ENCODE data around the gene PCDH8. TPM values are rescaled to one million over a fixed set of nuclear protein-coding genes. Genes with fewer than 3 reads are reported as not detected.

PCDH8 gene
- total and polyA plus RNA-seq, 2 donors = 0.52 to 1.1 TPM

GRCh38 chr13:52852444-52852843, 4.0 kb upstream of the PCDH8 start:
- Histone ChIP-seq H3K27ac (ENCODE audit: low read depth in 1 of 2, low read length in 1 of 2) (no peak overlapping the region), H3K4me3 (ENCODE audit: low read length in 2 of 2) (no peak overlapping the region), H3K36me3 (ENCODE audit: control insufficient read depth in 2 of 2, insufficient read depth in 2 of 2, low read length in 1 of 2) (no peaks in the 10 kb centered on the region), H3K27me3 (ENCODE audit: control insufficient read depth in 2 of 2, insufficient read depth in 1 of 2, low read length in 1 of 2) (peaks cover 38 to 57% of the 10 kb centered on the region in 2 donors), H3K4me1 (ENCODE audit: control insufficient read depth in 2 of 2, insufficient read depth in 2 of 2, low read length in 2 of 2) (peaks cover 0 to 19% of the 10 kb centered on the region in 2 donors), H3K9me3 (ENCODE audit: control insufficient read depth in 2 of 2, insufficient read depth in 1 of 2, low read length in 1 of 2) (peaks cover 6 to 12% of the 10 kb centered on the region in 2 donors)
- DNase-seq (ENCODE audit: low read depth in 6 of 9, low spot score in 9 of 9) = no peak
- 91% methylated on average over 2 of the region's 2 CpGs for WGBS

- Histone ChIP-seq H3K9me3 (ENCODE audit: control insufficient read depth in 2 of 2, insufficient read depth in 1 of 2, low read length in 1 of 2) (peaks cover 8 to 12% of the 10 kb centered on the region in 2 donors), H3K4me3 (ENCODE audit: low read length in 2 of 2) (peak overlapping the region; percentile 36 to 43), H3K27ac (ENCODE audit: low read depth in 1 of 2, low read length in 1 of 2) (no peak overlapping the region), H3K36me3 (ENCODE audit: control insufficient read depth in 2 of 2, insufficient read depth in 2 of 2, low read length in 1 of 2) (no peaks in the 10 kb centered on the region), H3K4me1 (ENCODE audit: control insufficient read depth in 2 of 2, insufficient read depth in 2 of 2, low read length in 2 of 2) (peaks cover 0 to 19% of the 10 kb centered on the region in 2 donors), H3K27me3 (ENCODE audit: control insufficient read depth in 2 of 2, insufficient read depth in 1 of 2, low read length in 1 of 2) (peaks cover 49 to 68% of the 10 kb centered on the region in 2 donors)
- peak in 1 of 9 donors; percentile 19 for DNase-seq (ENCODE audit: low read depth in 6 of 9, low spot score in 9 of 9)
- 2% methylated on average over 60 of the region's 60 CpGs for WGBS
Measured at GRCh38 chr13:52851137-52851962, 2.9 kb upstream of the PCDH8 start.

GRCh38 chr13:52850396-52851136, 2.1 kb upstream of the PCDH8 start:
- DNase-seq (ENCODE audit: low read depth in 6 of 9, low spot score in 9 of 9) = peak in 5 of 9 donors; percentile 27 to 64 (median 55)
- Histone ChIP-seq H3K4me3 (ENCODE audit: low read length in 2 of 2) (peak overlapping the region; percentile 36 to 43), H3K27ac (ENCODE audit: low read depth in 1 of 2, low read length in 1 of 2) (no peak overlapping the region), H3K36me3 (ENCODE audit: control insufficient read depth in 2 of 2, insufficient read depth in 2 of 2, low read length in 1 of 2) (no peaks in the 10 kb centered on the region), H3K27me3 (ENCODE audit: control insufficient read depth in 2 of 2, insufficient read depth in 1 of 2, low read length in 1 of 2) (peaks cover 57 to 75% of the 10 kb centered on the region in 2 donors), H3K4me1 (ENCODE audit: control insufficient read depth in 2 of 2, insufficient read depth in 2 of 2, low read length in 2 of 2) (peaks cover 0 to 19% of the 10 kb centered on the region in 2 donors), H3K9me3 (ENCODE audit: control insufficient read depth in 2 of 2, insufficient read depth in 1 of 2, low read length in 1 of 2) (peaks cover 8 to 12% of the 10 kb centered on the region in 2 donors)
- WGBS = 2% methylated on average over 47 of the region's 47 CpGs

GRCh38 chr13:52850072-52850395, 1.6 kb upstream of the PCDH8 start:
- Histone ChIP-seq H3K4me3 (ENCODE audit: low read length in 2 of 2) (no peak overlapping the region), H3K36me3 (ENCODE audit: control insufficient read depth in 2 of 2, insufficient read depth in 2 of 2, low read length in 1 of 2) (no peaks in the 10 kb centered on the region), H3K27me3 (ENCODE audit: control insufficient read depth in 2 of 2, insufficient read depth in 1 of 2, low read length in 1 of 2) (peaks cover 62 to 80% of the 10 kb centered on the region in 2 donors), H3K27ac (ENCODE audit: low read depth in 1 of 2, low read length in 1 of 2) (no peak overlapping the region), H3K4me1 (ENCODE audit: control insufficient read depth in 2 of 2, insufficient read depth in 2 of 2, low read length in 2 of 2) (peaks cover 0 to 19% of the 10 kb centered on the region in 2 donors), H3K9me3 (ENCODE audit: control insufficient read depth in 2 of 2, insufficient read depth in 1 of 2, low read length in 1 of 2) (peaks cover 8 to 12% of the 10 kb centered on the region in 2 donors)
- 10% methylated on average over 5 of the region's 5 CpGs for WGBS
- no peak for DNase-seq (ENCODE audit: low read depth in 6 of 9, low spot score in 9 of 9)

- H3K4me1 ChIP-seq (ENCODE audit: control insufficient read depth in 2 of 2, insufficient read depth in 2 of 2, low read length in 2 of 2) = peaks cover 0 to 19% of the 10 kb centered on the region in 2 donors
- DNase-seq (ENCODE audit: low read depth in 6 of 9, low spot score in 9 of 9) = no peak
- H3K36me3 ChIP-seq (ENCODE audit: control insufficient read depth in 2 of 2, insufficient read depth in 2 of 2, low read length in 1 of 2) = no peaks in the 10 kb centered on the region
- 13% methylated on average over 24 of the region's 24 CpGs for WGBS
- peaks cover 68 to 85% of the 10 kb centered on the region in 2 donors for H3K27me3 ChIP-seq (ENCODE audit: control insufficient read depth in 2 of 2, insufficient read depth in 1 of 2, low read length in 1 of 2)
- H3K27ac ChIP-seq (ENCODE audit: low read depth in 1 of 2, low read length in 1 of 2) = no peak overlapping the region
- peaks cover 8 to 12% of the 10 kb centered on the region in 2 donors for H3K9me3 ChIP-seq (ENCODE audit: control insufficient read depth in 2 of 2, insufficient read depth in 1 of 2, low read length in 1 of 2)
- H3K4me3 ChIP-seq (ENCODE audit: low read length in 2 of 2) = no peak overlapping the region
Measured at GRCh38 chr13:52849291-52850071, 1.0 kb upstream of the PCDH8 start.

- Histone ChIP-seq H3K27me3 (ENCODE audit: control insufficient read depth in 2 of 2, insufficient read depth in 1 of 2, low read length in 1 of 2) (peaks cover 73 to 94% of the 10 kb centered on the region in 2 donors), H3K27ac (ENCODE audit: low read depth in 1 of 2, low read length in 1 of 2) (no peak overlapping the region), H3K4me1 (ENCODE audit: control insufficient read depth in 2 of 2, insufficient read depth in 2 of 2, low read length in 2 of 2) (peaks cover 0 to 19% of the 10 kb centered on the region in 2 donors), H3K9me3 (ENCODE audit: control insufficient read depth in 2 of 2, insufficient read depth in 1 of 2, low read length in 1 of 2) (peaks cover 8 to 12% of the 10 kb centered on the region in 2 donors), H3K4me3 (ENCODE audit: low read length in 2 of 2) (no peak overlapping the region), H3K36me3 (ENCODE audit: control insufficient read depth in 2 of 2, insufficient read depth in 2 of 2, low read length in 1 of 2) (no peaks in the 10 kb centered on the region)
- WGBS = 17% methylated on average over 75 of the region's 75 CpGs
- DNase-seq (ENCODE audit: low read depth in 6 of 9, low spot score in 9 of 9) = no peak
Measured at GRCh38 chr13:52847682-52848432, 583 bp downstream of the PCDH8 start.

- no peak for DNase-seq (ENCODE audit: low read depth in 6 of 9, low spot score in 9 of 9)
- no peak overlapping the region for H3K27ac ChIP-seq (ENCODE audit: low read depth in 1 of 2, low read length in 1 of 2)
- H3K4me3 ChIP-seq (ENCODE audit: low read length in 2 of 2) = no peak overlapping the region
- H3K36me3 ChIP-seq (ENCODE audit: control insufficient read depth in 2 of 2, insufficient read depth in 2 of 2, low read length in 1 of 2) = no peaks in the 10 kb centered on the region
- peaks cover 0 to 19% of the 10 kb centered on the region in 2 donors for H3K4me1 ChIP-seq (ENCODE audit: control insufficient read depth in 2 of 2, insufficient read depth in 2 of 2, low read length in 2 of 2)
- H3K9me3 ChIP-seq (ENCODE audit: control insufficient read depth in 2 of 2, insufficient read depth in 1 of 2, low read length in 1 of 2) = peaks cover 8 to 12% of the 10 kb centered on the region in 2 donors
- 10% methylated on average over 51 of the region's 51 CpGs for WGBS
- peaks cover 72 to 93% of the 10 kb centered on the region in 2 donors for H3K27me3 ChIP-seq (ENCODE audit: control insufficient read depth in 2 of 2, insufficient read depth in 1 of 2, low read length in 1 of 2)
Measured at GRCh38 chr13:52847322-52847681, 1.1 kb downstream of the PCDH8 start.

- Histone ChIP-seq H3K27me3 (ENCODE audit: control insufficient read depth in 2 of 2, insufficient read depth in 1 of 2, low read length in 1 of 2) (peaks cover 69 to 88% of the 10 kb centered on the region in 2 donors), H3K9me3 (ENCODE audit: control insufficient read depth in 2 of 2, insufficient read depth in 1 of 2, low read length in 1 of 2) (peaks cover 8 to 12% of the 10 kb centered on the region in 2 donors), H3K4me1 (ENCODE audit: control insufficient read depth in 2 of 2, insufficient read depth in 2 of 2, low read length in 2 of 2) (peaks cover 0 to 19% of the 10 kb centered on the region in 2 donors), H3K36me3 (ENCODE audit: control insufficient read depth in 2 of 2, insufficient read depth in 2 of 2, low read length in 1 of 2) (no peaks in the 10 kb centered on the region), H3K27ac (ENCODE audit: low read depth in 1 of 2, low read length in 1 of 2) (no peak overlapping the region), H3K4me3 (ENCODE audit: low read length in 2 of 2) (no peak overlapping the region)
- 6% methylated on average over 100 of the region's 100 CpGs for WGBS
- DNase-seq (ENCODE audit: low read depth in 6 of 9, low spot score in 9 of 9) = peak in 4 of 9 donors; percentile 34 to 63 (median 50)
Measured at GRCh38 chr13:52846567-52847321, 1.7 kb downstream of the PCDH8 start.

Data from thymus (tissue), 11 donors.